HG03066 (cell line): ENCODE results near the gene TK1.
A peak's percentile ranks its signal among the peaks of the same experiment; 100 is the strongest.
"Not testable (repeated sequence)": the region's sequence is repeated elsewhere in the genome, so short reads cannot be mapped to it uniquely, and the experiment has no call there.

Source experiments
- ATAC-seq: cut with Tn5 transposase; IDR thresholded peaks from one replicate; pipeline ENCODE4 v1.9.1; 2021; ENCODE audit warnings: low read depth; ENCODE audit not compliant: unreplicated experiment

TK1 gene

GRCh38 chr17:78186692-78187595, at the start of gene TK1, which contains the start of gene AFMID:
TSS of gene TK1 (minus strand) at chr17:78187052. CDS start at chr17:78186994, 58 bp downstream.
TSS of gene AFMID (plus strand) at chr17:78187362. CDS start at chr17:78187371, 9 bp downstream.
- peak; percentile 91 for ATAC-seq

GRCh38 chr17:78235885-78236284, 49.0 kb upstream of the TK1 start:
- no peak for ATAC-seq

GRCh38 chr17:78235022-78235421, 48.2 kb upstream of the TK1 start:
- not testable (repeated sequence) for ATAC-seq

- ATAC-seq, result no peak
Measured at GRCh38 chr17:78234261-78234865, 47.5 kb upstream of the TK1 start.

GRCh38 chr17:78233678-78234077, 46.8 kb upstream of the TK1 start:
- ATAC-seq, result no peak

- ATAC-seq, result no peak
Measured at GRCh38 chr17:78232859-78233173, 46.0 kb upstream of the TK1 start.

- no peak for ATAC-seq
Measured at GRCh38 chr17:78231991-78232858, 45.4 kb upstream of the TK1 start.

GRCh38 chr17:78230996-78231935, 44.4 kb upstream of the TK1 start, which contains the start of gene TMEM235:
TSS of gene TMEM235 (plus strand) at chr17:78231631. CDS start at chr17:78232024, 393 bp downstream.
- no peak for ATAC-seq

GRCh38 chr17:78230252-78230962, 43.6 kb upstream of the TK1 start:
- no peak for ATAC-seq

- ATAC-seq, result no peak
Measured at GRCh38 chr17:78228176-78228575, 41.3 kb upstream of the TK1 start.

GRCh38 chr17:78227455-78227916, 40.6 kb upstream of the TK1 start:
- no peak for ATAC-seq

- no peak for ATAC-seq
Measured at GRCh38 chr17:78226759-78227454, 40.1 kb upstream of the TK1 start.

GRCh38 chr17:78226055-78226758, 39.4 kb upstream of the TK1 start:
- no peak for ATAC-seq

- ATAC-seq, result no peak
Measured at GRCh38 chr17:78225088-78225865, 38.4 kb upstream of the TK1 start.

GRCh38 chr17:78224231-78225087, 37.6 kb upstream of the TK1 start:
- no peak for ATAC-seq

GRCh38 chr17:78223765-78224164, 36.9 kb upstream of the TK1 start:
- ATAC-seq, result no peak
